Activated CD4-positive, CD25-positive, alpha-beta regulatory T cell treated with anti-CD3 and anti-CD28 coated beads, Interleukin-2, amount 50 U/mL, for 72 hours (primary cell): ENCODE results near the gene MINDY3.
"Not testable (repeated sequence)": the region's sequence is repeated elsewhere in the genome, so short reads cannot be mapped to it uniquely, and the experiment has no call there.

ENCODE experiments used
- DNase-seq: peaks from one replicate; pipeline ENCODE4 v3.0.0; 2021

MINDY3 gene

GRCh38 chr10:15802375-15802949, 57.8 kb downstream of the MINDY3 start:
- DNase-seq: no peak

- no peak for DNase-seq
Observed at GRCh38 chr10:15801641-15802040, 58.7 kb downstream of the MINDY3 start.

- no peak for DNase-seq
Observed at GRCh38 chr10:15801147-15801546, 59.2 kb downstream of the MINDY3 start.

DNA sequence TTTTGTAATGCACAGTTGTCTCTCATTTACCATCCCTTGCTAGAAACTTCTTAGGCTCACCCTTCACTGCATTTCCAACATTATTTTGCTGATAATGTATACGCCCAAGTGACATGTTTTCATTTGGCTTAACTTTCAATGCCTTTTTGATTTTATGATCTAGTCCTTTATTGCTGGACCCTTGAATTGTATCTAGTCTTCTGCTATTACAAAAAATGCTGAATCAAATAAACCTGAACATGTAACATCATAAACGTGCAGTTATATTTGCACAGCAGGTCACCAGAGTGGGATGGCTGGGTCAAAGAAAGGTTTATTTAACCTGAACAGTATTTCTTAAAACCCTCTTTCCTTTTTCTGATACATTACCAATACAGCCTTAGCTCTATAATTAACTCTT, 63.0 kb downstream of the MINDY3 start:
- DNase-seq: no peak

DNA sequence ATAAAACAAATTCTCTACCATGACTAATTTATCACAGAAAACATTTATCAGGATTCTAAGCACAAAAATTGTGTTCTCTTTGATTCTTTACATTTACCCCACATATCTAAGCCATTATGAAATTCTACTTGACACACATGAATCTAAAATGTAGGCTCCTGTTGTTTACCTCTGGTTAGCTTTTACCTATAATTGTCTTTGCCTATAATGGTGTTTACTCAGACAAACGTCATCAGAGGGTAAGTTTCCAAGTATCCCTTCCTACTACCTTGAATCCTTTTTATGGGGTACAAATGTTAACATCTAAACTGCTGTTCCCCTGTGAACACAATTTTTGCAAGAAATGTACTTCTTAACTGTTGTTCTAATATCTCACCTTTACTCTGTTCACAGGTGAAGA, 63.5 kb downstream of the MINDY3 start:
- DNase-seq: no peak

- no peak for DNase-seq
Observed at GRCh38 chr10:15796098-15796759, 64.1 kb downstream of the MINDY3 start.

DNA sequence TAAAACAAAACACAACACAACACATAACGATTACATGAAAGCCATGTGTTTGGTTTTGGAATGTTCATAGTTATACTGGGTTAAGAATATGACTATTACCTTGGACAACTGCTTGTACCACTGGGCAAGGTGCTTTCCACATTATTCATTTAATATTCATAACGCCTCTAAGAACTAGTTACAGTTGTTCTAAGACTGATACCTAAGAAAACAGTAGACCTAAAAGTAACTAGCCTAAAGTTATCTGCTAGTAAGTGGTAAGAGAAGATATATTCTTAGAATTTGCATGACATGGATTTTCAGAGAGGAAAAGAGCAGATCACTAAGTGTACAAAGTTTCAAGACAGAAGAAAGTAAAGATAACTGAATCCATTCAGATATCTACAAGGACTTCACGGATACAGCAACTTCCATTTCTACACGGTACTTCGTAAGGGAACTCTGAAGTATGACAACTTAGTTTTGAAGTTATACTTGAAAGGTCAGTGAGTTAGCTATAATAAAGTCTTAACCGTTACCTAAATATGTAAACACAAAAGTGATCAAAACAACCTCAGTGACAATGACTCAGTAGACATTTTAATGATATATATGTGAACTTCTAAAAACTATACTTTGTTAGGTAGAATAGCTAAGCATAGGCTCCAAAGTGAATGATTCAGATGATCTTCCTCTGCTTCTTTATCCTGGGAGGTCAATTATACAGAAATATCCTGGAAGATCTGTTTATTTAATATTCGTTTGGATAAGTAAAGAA, 65.1 kb downstream of the MINDY3 start:
- no peak for DNase-seq

- no peak for DNase-seq
Observed at GRCh38 chr10:15794569-15794968, 65.7 kb downstream of the MINDY3 start.

GRCh38 chr10:15793664-15794063, 66.6 kb downstream of the MINDY3 start:
- no peak for DNase-seq

GRCh38 chr10:15792777-15793176, 67.5 kb downstream of the MINDY3 start:
- DNase-seq: no peak

DNA sequence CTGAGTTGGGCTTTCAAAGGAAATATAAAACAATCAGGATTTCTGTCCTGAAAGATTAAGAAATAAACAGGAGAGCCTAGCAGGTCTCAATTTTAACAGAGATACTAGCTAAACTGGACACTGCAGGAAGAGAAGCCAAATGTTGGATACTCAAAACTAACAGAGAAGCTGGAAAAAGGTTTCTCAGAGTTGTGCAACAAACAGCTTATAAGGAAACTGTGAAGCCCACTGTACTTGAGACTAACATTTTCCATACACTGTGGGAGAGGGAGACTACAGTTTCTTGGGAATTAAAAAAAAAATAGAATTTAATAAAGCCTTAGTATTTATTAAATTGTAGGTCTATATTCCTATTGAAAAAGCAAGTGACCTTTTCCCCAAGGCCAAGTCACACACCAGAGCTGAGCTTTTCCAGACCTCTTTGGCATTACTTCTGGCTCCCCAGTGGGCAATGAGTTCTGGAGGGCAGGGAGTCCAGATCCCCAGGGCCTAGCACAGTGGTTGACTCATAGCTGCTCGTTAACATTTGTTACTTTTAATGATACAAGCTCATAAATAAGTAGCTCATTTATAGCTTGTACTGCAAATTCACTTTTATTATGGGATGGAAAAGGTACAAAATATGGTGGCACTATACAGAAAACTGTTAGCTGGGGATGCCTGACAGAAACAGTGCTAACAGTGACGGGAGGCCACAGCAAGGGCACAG, 68.3 kb downstream of the MINDY3 start:
- DNase-seq: no peak

GRCh38 chr10:15789793-15790525, 70.3 kb downstream of the MINDY3 start:
- no peak for DNase-seq

DNA sequence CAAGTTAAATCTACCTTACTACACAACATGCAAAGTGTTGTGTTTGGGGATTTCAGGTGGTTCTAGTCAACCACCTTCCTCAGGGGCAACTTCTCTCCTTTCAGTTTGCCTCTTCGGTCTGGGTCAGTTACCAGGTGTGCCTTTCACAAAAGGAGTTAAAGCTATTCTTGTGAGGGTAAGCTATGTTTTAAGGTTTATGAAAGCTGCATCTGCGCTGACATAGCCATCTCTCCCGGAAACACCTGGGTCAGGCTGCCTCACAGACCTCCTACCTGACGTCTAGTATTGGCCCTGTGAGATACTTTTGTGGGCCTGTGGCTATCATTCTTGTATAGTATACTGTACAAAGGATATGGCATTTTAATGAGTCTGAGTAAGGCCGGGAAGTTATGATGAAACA, 72.9 kb downstream of the MINDY3 start:
- DNase-seq: no peak

DNA sequence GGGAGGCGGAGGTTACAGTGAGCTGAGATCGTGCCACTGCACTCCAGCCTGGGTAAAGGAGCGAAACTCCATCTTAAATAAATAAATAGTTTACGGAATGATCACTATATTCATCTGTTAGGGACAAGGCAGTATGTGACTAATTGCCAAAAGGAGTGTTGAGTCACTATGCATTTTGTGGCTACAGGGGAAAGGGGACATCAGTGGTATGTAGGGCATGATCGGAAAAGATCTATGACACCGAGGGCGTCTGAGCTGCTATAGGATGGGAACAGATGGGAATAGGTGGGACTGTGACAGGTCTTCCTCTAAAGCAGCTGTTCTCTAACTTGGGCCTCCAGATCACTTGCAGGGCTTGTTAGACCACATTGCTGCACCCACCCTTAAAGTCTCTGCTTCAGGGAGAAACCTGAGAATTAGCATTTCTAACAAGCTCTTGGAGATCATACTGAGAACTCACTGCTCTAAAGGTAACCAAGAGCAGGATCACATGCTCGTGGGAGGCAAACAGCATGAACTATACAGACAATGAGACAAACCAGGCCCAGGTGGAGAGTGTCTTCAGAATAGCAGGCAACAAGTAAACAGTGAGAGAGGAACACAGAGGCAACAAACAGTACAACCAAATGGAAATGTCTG, 75.5 kb downstream of the MINDY3 start:
- no peak for DNase-seq

- no peak for DNase-seq
Observed at GRCh38 chr10:15783941-15784636, 76.2 kb downstream of the MINDY3 start.

GRCh38 chr10:15782851-15783250, 77.5 kb downstream of the MINDY3 start:
- no peak for DNase-seq

- no peak for DNase-seq
Observed at GRCh38 chr10:15781381-15781960, 78.8 kb downstream of the MINDY3 start.

DNA sequence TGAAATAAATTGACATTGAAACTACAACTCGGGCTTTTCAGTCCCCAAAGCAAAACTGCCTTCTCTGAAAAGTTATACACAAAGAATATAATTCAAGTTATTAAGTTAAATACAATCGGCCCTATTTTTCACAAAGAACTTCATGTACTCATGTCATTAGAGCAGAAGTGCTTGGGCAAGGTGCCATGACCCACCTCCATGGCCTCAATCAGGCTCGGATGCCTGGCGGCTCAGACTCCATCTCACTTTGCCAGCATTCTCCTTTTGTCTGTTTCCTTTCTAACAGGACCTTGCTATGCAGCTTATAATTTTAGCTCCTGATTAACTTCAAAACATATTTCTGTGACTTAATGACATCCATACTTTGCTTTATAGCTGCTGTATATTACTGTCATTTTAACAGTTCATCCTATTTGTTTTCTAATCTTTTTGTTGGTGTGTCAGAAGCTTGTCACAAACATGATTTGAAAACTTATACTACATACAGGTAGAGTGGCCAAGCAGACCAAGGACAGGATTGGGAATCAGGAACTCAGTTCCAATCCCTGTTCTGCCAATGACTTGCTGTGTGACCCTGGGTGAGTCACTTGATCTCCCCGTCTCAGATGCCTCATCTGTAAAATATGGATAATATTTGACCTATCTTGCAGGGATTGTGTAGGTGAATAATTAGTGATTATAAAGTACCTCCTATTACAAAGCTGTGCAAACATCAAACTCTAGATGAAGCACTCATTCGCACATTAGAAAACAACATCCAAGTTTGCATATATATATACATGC, 79.8 kb downstream of the MINDY3 start:
- DNase-seq: no peak

DNA sequence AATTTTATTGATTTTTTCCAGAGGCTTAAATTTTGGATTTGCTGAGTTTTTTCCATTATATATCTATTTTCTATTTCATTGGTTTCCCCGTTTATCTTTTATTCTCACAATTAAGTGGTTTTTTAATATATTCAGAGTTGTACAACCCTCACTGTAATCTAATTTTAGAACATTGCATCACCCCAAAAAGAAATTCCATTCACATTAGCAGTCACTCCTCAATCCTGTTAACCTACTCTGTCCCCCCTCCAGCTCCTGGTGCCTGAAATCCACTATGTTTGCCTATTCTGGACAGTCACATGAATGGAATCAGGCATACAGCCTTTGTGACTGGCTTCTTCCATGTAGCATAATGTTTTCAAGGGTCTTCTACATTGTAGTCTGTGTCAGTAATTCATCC, 84.8 kb downstream of the MINDY3 start:
- no peak for DNase-seq

DNA sequence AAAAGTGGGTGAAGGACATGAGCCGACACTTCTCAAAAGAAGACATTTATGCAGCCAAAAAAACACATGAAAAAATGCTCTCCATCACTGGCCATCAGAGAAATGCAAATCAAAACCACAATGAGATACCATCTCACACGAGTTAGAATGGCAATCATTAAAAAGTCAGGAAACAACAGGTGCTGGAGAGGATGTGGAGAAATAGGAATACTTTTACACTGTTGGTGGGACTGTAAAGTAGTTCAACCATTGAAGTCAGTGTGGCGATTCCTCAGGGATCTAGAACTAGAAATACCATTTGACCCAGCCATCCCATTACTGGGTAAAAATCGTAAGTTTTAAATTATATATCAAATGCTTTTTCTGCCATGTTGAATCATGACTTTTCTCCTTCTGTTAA, 85.8 kb downstream of the MINDY3 start:
- DNase-seq: not testable (repeated sequence)
